ENCODE results near the gene NUDCD3.

NUDCD3 gene

GRCh38 chr7:44373418-44373740 is 117.1 kb downstream of the NUDCD3 start:
- FAIRE-seq, result no peak
- DNase-seq (ENCODE audit: insufficient read length, low spot score), result no peak

GRCh38 chr7:44372560-44373417 is 117.7 kb downstream of the NUDCD3 start:
- FAIRE-seq, result no peak

GRCh38 chr7:44368885-44369284 is 121.6 kb downstream of the NUDCD3 start:
- FAIRE-seq (no peak), DNase-seq (ENCODE audit: insufficient read length, low spot score) (no peak)

More at GRCh38 chr7:44372560-44373417, 117.7 kb downstream of the NUDCD3 start:
- DNase-seq (ENCODE audit: insufficient read length, low spot score), result no peak

- FAIRE-seq, result no peak
- no peak for DNase-seq (ENCODE audit: insufficient read length, low spot score)
Measured at GRCh38 chr7:44368455-44368854, 122.0 kb downstream of the NUDCD3 start.

- FAIRE-seq, result peak; percentile 44
- no peak for DNase-seq (ENCODE audit: insufficient read length, low spot score)
Measured at GRCh38 chr7:44367475-44368043, 122.9 kb downstream of the NUDCD3 start.

- no peak for DNase-seq (ENCODE audit: insufficient read length, low spot score)
- FAIRE-seq, result no peak
Measured at GRCh38 chr7:44366986-44367385, 123.5 kb downstream of the NUDCD3 start.

GRCh38 chr7:44353668-44354067 is 136.8 kb downstream of the NUDCD3 start:
- no peak for DNase-seq (ENCODE audit: insufficient read length, low spot score)
- FAIRE-seq, result no peak

- no peak for FAIRE-seq
- DNase-seq (ENCODE audit: insufficient read length, low spot score), result no peak
Measured at GRCh38 chr7:44348851-44349781, 141.3 kb downstream of the NUDCD3 start.

- DNase-seq (ENCODE audit: insufficient read length, low spot score) (peak; percentile 66), FAIRE-seq (peak; percentile 65)
Measured at GRCh38 chr7:44348300-44348699, 142.2 kb downstream of the NUDCD3 start.

GRCh38 chr7:44347546-44348114 is 142.8 kb downstream of the NUDCD3 start:
- no peak for DNase-seq (ENCODE audit: insufficient read length, low spot score)
- no peak for FAIRE-seq

GRCh38 chr7:44346063-44346462 is 144.4 kb downstream of the NUDCD3 start:
- FAIRE-seq, result no peak
- DNase-seq (ENCODE audit: insufficient read length, low spot score), result no peak

- no peak for DNase-seq (ENCODE audit: insufficient read length, low spot score)
- no peak for FAIRE-seq
Measured at GRCh38 chr7:44341401-44341800, 149.1 kb downstream of the NUDCD3 start.

GRCh38 chr7:44338600-44338999 is 151.9 kb downstream of the NUDCD3 start:
- DNase-seq (ENCODE audit: insufficient read length, low spot score) (no peak), FAIRE-seq (no peak)

- FAIRE-seq (no peak), DNase-seq (ENCODE audit: insufficient read length, low spot score) (no peak)
Measured at GRCh38 chr7:44336491-44336890, 154.0 kb downstream of the NUDCD3 start.

GRCh38 chr7:44335184-44335583 is 155.3 kb downstream of the NUDCD3 start:
- DNase-seq (ENCODE audit: insufficient read length, low spot score) (no peak), FAIRE-seq (no peak)

GRCh38 chr7:44334734-44335097 is 155.7 kb downstream of the NUDCD3 start:
- FAIRE-seq (no peak), DNase-seq (ENCODE audit: insufficient read length, low spot score) (no peak)

- no peak for FAIRE-seq
- DNase-seq (ENCODE audit: insufficient read length, low spot score), result no peak
Measured at GRCh38 chr7:44333911-44334733, 156.3 kb downstream of the NUDCD3 start.

- no peak for FAIRE-seq
Measured at GRCh38 chr7:44331682-44332081, 158.8 kb downstream of the NUDCD3 start.

GRCh38 chr7:44330331-44330730 is 160.1 kb downstream of the NUDCD3 start:
- FAIRE-seq, result no peak
- no peak for DNase-seq (ENCODE audit: insufficient read length, low spot score)

More at GRCh38 chr7:44331682-44332081, 158.8 kb downstream of the NUDCD3 start:
- DNase-seq (ENCODE audit: insufficient read length, low spot score), result no peak

- no peak for FAIRE-seq
- no peak for DNase-seq (ENCODE audit: insufficient read length, low spot score)
Measured at GRCh38 chr7:44329888-44330287, 160.6 kb downstream of the NUDCD3 start.

All from HTR-8/SVneo (cell line).